Articular chondrocyte of knee joint (primary cell): ENCODE results near the gene PCDHAC1. TPM values are rescaled to one million over a fixed set of nuclear protein-coding genes. Genes with fewer than 3 reads are reported as not detected.

Experiments
- small RNA-seq: library from RNA; depleted of rRNA; stranded (forward); fragments of <200 nt; gene quantifications from one replicate; pipeline ENCODE3, GENCODE V24; 2012
- total RNA-seq: library from RNA; depleted of rRNA; stranded (reverse); fragments of >200 nt; gene quantifications from 2 replicates; pipeline ENCODE4 v1.2.3, GENCODE V29; 2012

Gene PCDHAC1, protein sequence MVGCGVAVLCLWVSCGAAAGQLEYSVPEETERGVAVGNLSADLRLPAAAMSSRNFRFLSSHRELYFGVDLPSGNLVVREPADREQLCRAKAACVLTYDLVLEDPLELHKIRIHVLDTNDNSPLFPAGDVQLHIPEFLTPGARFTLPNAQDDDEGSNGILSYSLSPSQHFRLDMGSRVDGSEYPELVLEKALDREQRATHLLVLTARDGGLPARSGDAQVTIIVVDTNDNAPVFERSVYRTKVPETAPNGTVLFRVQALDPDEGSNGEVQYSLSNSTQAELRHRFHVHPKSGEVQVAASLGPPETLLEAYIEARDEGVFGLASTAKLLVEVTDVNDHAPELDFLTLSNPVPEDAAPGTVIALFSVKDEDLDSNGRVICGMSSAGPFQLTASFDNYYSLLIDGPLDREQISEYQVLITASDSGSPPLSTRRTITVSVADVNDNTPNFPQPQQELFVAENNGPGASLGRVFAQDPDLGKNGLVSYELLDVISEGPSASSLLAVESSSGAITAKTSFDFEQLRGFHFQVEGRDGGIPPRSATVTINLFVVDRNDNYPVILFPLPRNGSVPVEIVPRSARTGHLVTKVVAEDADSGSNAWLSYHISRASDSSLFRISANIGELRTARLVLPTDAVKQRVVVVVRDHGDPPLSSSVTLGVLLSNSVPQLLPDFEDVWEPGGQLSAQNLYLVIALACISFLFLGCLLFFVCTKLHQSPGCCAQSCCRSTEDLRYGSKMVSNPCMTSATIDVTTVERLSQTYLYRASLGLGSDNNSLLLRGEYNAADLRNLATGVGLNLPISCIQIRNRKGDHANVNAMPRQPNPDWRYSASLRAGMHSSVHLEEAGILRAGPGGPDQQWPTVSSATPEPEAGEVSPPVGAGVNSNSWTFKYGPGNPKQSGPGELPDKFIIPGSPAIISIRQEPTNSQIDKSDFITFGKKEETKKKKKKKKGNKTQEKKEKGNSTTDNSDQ
- total RNA-seq = under 0.01 and 0.13 TPM in 2 replicates

DNA sequence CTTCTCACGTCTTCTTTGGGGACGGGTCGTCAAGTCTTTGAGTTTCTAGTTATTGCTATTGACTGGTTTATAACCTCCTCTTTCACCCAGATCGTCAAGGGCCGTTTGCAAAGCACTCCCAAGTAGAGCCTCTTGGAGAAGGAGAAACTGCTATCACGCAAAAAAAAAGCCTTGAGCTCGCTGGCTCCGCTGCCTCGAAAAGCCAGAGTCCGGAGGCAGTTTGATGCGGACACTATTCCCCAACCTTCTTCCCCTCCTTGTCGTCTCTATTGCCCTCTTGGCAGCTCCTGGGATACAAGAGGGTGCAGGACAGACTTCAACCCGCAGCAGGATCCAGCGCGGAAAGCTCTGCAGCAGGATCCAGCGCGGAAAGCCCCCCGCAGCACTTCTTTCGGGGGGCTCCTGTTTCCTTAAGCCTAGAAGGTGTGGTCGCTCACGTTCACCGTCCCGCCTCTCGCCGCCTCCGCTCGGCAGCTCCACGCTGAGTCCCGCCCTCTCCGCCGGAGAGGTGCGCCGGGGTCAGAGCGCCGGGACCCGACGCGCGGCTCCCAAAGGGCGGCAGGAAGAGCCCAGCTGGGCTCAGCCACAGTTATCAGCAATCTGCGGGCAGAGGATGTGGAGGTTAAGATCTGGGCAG, at the start of gene PCDHAC1:
PCDHAC1 (plus strand) TSS at position 494 of the 637 bp plus-strand sequence. CDS start 594 bp downstream, outside the sequence.

DNA sequence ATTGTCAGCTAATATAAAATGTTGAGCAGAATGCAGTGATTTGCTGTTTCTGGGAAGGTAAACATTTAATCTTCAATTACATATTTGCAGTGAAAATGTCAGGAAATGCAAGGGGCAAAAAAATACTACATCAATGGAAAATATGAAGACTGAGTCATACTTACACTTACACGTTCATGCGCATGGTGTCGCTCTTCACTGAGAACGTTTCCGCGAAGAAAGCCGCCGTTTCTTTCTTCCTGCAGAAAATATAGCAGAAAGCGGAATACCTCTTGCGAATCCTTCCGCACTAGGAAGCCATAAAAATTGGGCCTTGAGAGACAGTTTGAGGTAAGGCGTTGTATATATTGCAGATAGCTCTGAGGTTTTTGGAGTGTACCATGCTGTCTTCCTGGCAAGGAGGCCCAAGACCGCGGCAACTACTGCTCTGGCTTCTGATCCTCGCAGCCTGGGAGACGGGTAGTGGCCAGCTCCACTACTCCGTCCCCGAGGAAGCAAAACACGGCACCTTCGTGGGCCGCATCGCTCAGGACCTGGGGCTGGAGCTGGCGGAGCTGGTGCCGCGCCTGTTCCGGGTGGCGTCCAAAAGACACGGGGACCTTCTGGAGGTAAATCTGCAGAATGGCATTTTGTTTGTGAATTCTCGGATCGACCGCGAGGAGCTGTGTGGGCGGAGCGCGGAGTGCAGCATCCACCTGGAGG, 44.1 kb upstream of the PCDHAC1 start, which contains the start of gene PCDHA13:
PCDHA13 (plus strand) TSS at position 236 of the 702 bp plus-strand sequence; CDS start at position 381, 145 bp downstream.

DNA sequence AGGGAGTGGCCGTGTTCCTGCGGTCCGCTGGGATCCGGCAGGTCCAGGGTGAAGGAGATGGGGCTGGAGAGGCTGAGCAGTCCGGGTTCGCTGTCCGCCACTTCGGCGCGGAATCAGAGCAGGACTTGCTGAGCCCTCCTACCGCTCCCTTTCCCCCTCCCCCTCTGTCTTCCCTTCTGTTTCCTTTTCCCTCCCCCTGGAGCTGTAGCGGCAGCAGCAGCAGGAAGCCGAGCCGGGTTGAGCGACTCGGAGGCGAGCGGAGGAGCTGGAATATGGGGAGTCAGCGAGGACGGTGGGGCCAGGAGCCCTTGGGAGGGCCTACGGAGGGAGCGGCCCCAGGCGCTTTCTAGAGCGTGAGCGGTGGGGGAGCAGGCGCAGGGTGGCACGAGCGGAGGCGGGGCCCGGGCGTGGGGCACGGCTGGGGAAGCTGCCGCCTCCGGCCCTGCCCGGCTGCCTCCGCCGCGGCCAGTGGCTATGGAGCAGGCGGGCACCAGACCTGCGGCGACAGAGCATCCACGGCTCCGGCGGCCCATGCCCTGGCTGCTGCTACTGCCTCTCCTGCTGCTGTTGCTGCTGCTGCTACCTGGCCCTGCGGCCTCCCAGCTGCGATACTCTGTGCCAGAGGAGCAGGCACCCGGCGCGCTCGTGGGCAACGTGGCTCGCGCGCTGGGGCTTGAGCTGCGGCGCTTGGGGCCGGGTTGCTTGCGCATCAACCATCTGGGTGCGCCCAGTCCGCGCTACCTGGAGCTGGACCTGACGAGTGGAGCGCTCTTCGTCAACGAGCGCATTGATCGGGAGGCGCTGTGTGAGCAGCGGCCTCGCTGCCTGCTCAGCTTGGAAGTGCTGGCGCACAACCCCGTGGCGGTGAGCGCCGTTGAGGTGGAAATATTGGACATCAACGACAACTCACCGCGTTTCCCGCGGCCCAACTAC, 40.5 kb downstream of the PCDHAC1 start, which contains the start of gene PCDHAC2:
PCDHAC2 (plus strand) TSS at position 184 of the 933 bp plus-strand sequence; CDS start at position 475, 291 bp downstream.

Small RNAs within 50 kb of the gene (small RNA-seq; reads per million reads assigned to genes)
- gene AC010223.1 = not detected

Other genes starting within 250 kb of the PCDHAC1 start
- gene HARS1, start 234.9 kb upstream of the PCDHAC1 start, total RNA-seq = 47.3 and 49.1 TPM in 2 replicates
- gene HARS2, start 234.8 kb upstream of the PCDHAC1 start, total RNA-seq = 24.4 and 28.6 TPM in 2 replicates
- gene ZMAT2, start 225.9 kb upstream of the PCDHAC1 start, total RNA-seq = 43.1 and 52.0 TPM in 2 replicates
- gene PCDHA1, start 140.2 kb upstream of the PCDHAC1 start, total RNA-seq = under 0.01 and 0.11 TPM in 2 replicates
- under 0.01 TPM in 1 of 2 replicates, not detected in the other for gene PCDHA2, start 131.4 kb upstream of the PCDHAC1 start, total RNA-seq
- 0.11 and 0.26 TPM in 2 replicates for gene PCDHA3, start 125.2 kb upstream of the PCDHAC1 start, total RNA-seq
- 0.26 and 0.32 TPM in 2 replicates for gene PCDHA4, start 119.2 kb upstream of the PCDHAC1 start, total RNA-seq
- gene PCDHA5, start 104.7 kb upstream of the PCDHAC1 start, total RNA-seq = under 0.01 and 0.13 TPM in 2 replicates
- gene PCDHA6, start 98.3 kb upstream of the PCDHAC1 start, total RNA-seq = 0.32 and 0.52 TPM in 2 replicates
- 0.13 and 0.22 TPM in 2 replicates for gene PCDHA7, start 92.0 kb upstream of the PCDHAC1 start, total RNA-seq
- 0.11 and 0.13 TPM in 2 replicates for gene PCDHA8, start 85.1 kb upstream of the PCDHAC1 start, total RNA-seq
- gene PCDHA9, start 77.9 kb upstream of the PCDHAC1 start, total RNA-seq = 0.11 and 0.26 TPM in 2 replicates
- gene PCDHA10, start 70.4 kb upstream of the PCDHAC1 start, total RNA-seq = 0.13 and 0.54 TPM in 2 replicates
- 0.11 and 0.13 TPM in 2 replicates for gene PCDHA11, start 57.3 kb upstream of the PCDHAC1 start, total RNA-seq
- 0.13 TPM in 1 of 2 replicates, not detected in the other for gene PCDHA12, start 51.0 kb upstream of the PCDHAC1 start, total RNA-seq
- 0.11 and 0.13 TPM in 2 replicates for gene PCDHA13, start 44.2 kb upstream of the PCDHAC1 start, total RNA-seq
- gene PCDHAC2, start 40.2 kb downstream of the PCDHAC1 start, total RNA-seq = 0.13 and 0.22 TPM in 2 replicates
- under 0.01 TPM in 1 of 2 replicates, not detected in the other for gene PCDHB1, start 125.1 kb downstream of the PCDHAC1 start, total RNA-seq
- gene PCDHB2, start 168.3 kb downstream of the PCDHAC1 start, total RNA-seq = 3.9 and 4.2 TPM in 2 replicates
- 0.97 and 1.0 TPM in 2 replicates for gene PCDHB3, start 174.2 kb downstream of the PCDHAC1 start, total RNA-seq
- gene PCDHB4, start 195.5 kb downstream of the PCDHAC1 start, total RNA-seq = 1.8 and 2.1 TPM in 2 replicates
- 2.9 and 3.6 TPM in 2 replicates for gene PCDHB5, start 208.9 kb downstream of the PCDHAC1 start, total RNA-seq
- 0.65 and 0.97 TPM in 2 replicates for gene PCDHB6, start 223.8 kb downstream of the PCDHAC1 start, total RNA-seq
- gene PCDHB7, start 246.3 kb downstream of the PCDHAC1 start, total RNA-seq = 2.0 and 2.5 TPM in 2 replicates